Erythroblast (primary cell): Measurements from ENCODE around the gene PHRF1.

Experiments used
- GATA1 ChIP-seq: IDR thresholded peaks from 2 replicates; pipeline ENCODE4 v1.6.1; 2011; ENCODE audit warnings: low read depth, mild to moderate bottlenecking, control low read depth, low read length, moderate library complexity
- POLR2A ChIP-seq: IDR thresholded peaks from 2 replicates; pipeline ENCODE4 v1.6.1; 2011; ENCODE audit warnings: mild to moderate bottlenecking, low read length

- no peak for TF ChIP-seq POLR2A
- no peak for TF ChIP-seq GATA1
Measured at GRCh38 chr11:540583-541432, 35.5 kb upstream of the PHRF1 start.
